GM21576 (cell line): ENCODE results near the gene SMYD1.

Source experiments
- ATAC-seq: cut with Tn5 transposase; IDR thresholded peaks from one replicate; pipeline ENCODE4 v1.9.1; 2021; ENCODE audit warnings: mild to moderate bottlenecking, moderate library complexity; ENCODE audit not compliant: unreplicated experiment

Gene SMYD1

DNA sequence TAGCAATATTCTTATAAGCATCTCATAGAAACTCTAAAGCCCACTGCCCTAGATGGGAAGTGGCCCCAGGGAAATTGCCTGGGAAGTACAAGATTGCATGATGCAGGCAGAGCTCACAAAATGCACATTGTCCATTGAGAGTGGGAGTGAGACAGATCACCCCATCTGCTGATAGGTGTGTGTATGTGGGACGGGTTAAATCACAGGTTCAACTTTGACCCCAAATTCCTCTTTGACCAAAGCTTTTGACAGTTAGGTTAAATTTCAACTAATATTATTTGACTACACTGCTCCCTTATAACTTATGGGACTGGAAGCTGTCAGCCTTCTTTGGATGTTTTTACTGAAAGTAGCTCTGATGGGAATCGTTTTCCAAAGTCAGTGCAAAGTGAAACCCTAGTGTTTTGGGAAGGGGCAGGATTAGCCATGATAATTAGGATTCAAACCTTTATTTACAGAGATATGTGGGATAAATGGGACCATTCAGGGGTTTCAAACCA lies 71.6 kb downstream of the SMYD1 start:
- ATAC-seq, result no peak

DNA sequence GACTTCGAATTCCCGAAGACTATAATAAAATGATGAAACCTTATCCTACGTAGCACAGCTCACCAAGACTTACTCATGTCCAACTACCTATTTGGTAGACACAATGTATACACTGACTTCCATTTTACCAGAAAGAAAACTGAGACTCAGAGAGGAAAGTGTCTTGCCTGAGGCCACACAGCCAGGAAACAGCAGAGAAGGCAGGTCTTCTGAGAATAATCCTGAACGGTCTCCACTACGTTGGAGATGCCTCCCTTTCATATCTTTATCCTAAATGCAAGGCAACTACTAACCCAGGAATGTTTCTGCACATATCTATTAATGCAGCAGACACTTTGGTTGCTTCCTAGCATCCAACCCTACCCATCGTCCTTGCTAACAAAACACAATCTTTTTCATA lies 72.2 kb downstream of the SMYD1 start:
- no peak for ATAC-seq

DNA sequence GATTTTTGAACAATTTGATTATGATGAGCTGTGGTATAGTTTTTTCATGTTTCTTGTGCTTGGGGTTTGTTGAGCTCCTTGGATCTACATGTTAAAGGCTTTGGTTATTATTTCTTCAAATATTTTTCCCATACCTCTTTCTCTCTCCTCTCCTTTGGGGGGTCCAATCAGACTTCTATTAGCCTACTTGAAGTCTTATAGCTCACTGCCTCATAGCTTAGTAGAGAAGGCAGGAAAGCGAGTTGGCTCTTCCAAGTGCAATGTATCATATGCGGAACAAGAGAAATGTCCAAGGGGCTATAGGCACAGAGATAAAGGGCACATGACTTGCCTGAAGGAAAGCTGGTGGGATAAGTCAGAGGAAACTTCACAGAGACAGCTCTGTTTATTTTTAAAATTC lies 74.3 kb downstream of the SMYD1 start:
- ATAC-seq, result no peak

DNA sequence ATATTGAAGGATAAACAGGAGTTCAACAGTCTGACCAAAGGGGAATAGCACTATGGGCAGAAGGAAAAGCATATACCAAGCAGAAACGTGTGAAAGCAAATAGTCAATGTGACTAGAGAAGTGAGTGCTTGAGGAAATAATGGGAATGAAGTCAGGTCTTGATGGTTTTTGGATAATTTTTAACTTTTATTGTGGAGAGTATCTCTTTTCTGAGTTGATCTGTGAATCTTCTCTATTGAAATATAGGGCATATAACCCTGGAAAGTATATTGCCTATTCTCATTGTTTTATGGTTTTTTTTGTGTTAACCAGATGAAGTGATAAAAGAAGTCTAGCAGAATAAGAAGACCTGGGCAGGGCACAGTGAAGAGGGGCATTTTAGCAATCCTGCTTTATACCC lies 76.6 kb downstream of the SMYD1 start:
- no peak for ATAC-seq

DNA sequence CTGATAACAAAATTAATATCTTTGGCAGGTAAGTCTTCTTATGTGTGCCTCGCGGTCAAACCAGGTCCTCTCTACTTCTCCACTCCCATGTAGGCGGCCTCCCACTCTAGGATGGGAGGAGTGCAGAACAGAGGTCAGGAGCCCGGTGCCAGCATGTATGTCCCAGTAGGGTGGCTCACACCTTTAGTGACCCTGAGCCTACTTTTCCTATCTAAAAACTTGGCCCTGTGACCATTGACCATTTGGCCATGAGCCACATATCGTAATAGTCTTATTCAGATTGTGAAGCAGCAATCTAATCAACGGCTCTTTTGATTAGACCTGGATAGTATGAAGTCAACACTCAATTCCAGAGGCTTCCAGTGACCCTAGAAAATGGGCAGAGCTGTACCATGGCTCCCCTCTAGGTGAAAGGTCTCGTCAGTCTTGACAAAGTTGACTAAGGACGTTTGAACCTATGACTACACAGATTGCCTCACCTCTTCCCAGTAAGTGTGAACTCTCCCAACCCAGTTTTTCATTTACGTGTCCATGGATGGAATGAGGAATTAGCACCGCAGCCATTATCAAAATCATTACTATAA lies 77.4 kb downstream of the SMYD1 start:
- ATAC-seq, result no peak

DNA sequence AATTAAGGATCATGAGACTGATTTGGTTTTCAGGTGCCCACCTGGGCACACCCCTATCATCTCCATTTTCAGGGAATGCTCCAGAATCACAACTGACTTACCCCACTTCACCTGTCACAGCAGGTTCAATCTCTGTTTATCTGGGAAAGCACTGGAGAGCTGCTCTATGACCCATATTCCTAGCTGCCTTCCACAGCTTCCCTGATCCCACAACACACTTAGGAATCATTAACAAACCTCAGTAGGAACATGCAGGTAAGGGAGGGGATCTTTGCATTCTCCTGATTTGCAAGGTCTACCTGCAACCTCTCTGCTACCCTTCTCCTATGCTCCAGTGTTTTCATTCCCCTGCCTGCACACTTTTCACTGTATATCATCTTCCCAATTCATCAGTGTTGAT lies 79.0 kb downstream of the SMYD1 start:
- no peak for ATAC-seq

DNA sequence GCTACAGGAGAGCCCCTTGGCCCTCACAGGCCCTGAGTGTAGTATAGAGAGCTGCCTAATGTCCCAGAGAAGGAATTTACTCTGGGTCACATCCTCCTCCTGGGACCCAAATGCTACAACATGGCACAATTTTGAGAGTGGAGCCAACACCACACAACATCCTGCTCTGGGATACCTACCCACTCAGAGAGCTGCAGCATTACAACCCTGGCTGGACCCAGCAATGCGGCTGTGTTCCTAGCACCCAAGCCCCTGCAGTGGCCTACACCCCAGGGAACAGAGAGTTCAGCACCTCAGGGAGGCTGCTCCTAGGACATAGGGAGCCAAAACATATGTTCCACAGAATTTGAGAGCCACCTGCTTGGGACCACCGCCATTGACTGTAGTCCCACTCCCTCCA lies 79.5 kb downstream of the SMYD1 start:
- ATAC-seq, result no peak

DNA sequence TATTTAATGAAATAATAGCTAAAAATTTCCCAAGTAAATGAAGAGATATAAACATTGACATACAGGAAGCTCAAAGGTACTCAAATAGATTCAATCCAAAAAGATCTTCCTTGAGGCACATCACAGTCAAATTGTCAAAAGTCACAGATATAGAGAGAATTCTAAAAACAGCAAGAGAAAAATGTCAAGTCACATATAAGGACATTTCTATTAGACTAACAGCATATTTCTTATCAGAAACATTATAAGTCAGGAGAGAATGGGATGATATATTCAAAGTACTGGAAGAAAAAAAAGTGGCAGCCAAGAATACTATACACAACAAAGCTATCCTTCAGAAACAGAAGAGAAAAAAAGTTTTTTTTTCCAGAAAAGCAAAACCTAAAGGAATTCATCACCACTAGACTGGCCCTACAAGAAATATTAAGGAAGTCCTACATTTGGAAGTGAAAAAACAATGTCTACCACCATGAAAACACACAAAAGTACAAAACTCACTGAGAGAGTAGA lies 81.4 kb downstream of the SMYD1 start:
- no peak for ATAC-seq

DNA sequence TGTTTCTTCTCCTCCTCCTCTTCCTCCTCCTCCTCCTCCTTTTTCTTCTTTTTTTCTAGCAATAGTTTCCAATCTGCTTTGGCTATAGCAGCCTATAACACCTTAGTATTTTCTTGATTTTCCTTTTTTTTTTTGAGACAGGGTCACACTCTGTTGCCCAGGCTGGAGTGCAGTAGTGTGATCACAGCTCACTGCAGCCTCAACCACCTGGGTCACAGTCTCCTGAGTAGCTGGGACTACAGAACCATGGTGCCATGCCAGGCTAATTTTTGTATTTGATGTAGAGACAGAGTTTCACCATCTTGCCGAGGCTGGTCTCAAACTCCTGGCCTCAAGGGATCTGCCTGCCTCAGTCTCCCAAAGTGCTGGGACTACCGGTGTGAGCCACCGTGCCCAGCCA lies 91.9 kb downstream of the SMYD1 start:
- ATAC-seq, result no peak

DNA sequence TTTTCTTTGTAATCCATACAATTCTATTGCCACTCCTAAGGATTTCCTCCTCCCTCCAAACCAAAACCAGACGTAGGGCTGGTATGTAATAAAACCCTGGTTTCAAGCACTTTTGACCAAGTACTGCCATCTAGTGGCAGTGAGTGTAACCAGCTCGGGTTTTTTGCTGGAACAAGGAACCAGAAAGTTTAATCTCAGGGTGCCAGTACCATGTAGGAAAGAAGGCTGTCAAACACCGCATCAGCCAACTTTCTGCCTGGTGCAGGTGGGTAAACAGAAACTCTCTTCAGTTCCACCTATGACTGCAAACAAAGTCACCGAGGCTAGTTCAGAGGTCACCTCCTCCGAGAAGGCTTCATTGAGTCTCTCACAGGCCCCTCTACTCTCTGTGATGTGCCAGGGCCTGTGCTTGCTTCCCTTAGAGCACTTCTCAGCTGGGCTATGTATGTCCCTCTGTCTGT lies 92.4 kb downstream of the SMYD1 start:
- peak; percentile 66 for ATAC-seq

DNA sequence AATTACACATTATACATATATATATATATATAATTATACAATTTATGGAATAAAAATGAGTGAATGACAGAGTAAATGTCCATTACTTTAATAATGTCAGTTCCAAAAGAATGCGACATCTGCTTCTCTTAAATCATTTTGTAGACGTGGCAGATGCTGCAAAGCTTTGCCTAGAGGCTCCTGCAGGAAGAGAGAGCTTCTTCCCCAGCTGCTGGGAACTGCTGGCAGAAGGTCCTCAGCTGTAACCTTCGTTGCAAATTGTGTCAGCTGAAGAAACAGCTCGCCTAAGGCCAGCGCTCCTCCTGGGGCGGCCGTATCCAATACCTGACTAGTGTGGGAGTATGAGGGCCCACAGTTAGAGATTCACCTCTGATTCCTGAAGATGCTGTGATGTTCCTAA lies 92.9 kb downstream of the SMYD1 start:
- no peak for ATAC-seq

DNA sequence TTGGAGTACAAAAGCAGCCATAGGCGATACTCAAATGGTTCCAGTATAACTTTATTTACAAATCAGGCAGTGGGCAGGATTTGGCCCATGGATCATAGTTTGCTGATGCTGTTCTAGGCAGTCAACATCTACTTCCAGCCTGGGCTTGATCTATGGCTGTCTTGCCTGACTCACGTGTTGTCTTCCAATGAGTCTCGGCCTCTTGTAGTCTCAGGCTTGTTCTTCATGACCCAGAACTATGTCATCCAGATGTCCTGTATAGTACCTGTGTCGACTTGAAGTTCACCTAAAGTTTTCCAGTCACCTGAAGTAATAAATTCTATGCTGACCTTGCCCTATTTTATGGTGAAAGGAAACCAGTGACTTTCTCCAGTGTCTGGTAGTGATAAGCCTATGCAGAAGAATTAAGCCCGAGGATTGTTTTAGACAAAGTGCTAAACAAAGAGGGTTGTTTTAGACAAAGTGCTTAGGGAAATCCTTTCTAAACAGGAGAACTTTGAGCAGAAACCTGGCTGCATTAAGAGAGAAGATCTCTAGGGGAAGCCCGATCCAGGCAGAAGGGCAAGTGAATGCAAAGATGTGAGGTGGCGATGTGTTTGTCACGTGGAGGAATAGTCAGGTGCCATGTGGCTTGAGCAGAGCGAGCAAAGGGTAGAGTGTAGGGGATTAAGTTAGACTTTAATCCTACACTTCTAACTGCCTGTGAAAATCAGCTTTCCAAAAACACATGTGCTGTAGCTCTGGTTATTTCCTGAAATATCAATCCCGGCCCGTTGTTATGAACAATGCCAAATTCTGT lies 94.0 kb downstream of the SMYD1 start:
- no peak for ATAC-seq
